ENCODE measurements around the gene PRMT1.

DNA sequence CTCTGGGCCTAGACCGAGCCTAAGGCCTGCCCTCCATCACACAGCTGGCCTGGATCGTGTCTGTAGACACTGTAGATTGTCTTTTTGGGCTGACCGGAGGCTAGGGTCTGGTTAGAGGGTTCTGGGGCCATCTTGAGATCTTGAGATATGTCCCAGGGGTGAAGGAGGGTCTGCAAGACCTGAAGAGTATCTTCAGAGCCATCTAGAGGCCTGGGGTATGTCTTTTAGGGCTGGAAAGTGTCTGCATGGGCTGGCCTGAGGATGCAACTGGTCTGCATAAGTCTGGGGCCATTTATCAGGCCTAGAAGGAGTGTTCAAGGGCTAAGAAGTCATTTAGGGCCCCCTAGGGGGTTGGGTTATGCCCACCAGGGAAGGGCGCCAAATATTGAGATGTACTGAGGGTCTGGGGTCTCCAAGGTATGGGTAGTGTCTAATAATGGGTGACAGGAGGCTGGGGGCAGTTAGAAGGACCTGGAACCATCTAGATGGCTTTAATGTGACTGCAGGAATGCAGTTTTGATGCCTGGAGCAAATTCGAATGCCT, 34.5 kb upstream of the PRMT1 start:
- TF ChIP-seq, protein P1, sequence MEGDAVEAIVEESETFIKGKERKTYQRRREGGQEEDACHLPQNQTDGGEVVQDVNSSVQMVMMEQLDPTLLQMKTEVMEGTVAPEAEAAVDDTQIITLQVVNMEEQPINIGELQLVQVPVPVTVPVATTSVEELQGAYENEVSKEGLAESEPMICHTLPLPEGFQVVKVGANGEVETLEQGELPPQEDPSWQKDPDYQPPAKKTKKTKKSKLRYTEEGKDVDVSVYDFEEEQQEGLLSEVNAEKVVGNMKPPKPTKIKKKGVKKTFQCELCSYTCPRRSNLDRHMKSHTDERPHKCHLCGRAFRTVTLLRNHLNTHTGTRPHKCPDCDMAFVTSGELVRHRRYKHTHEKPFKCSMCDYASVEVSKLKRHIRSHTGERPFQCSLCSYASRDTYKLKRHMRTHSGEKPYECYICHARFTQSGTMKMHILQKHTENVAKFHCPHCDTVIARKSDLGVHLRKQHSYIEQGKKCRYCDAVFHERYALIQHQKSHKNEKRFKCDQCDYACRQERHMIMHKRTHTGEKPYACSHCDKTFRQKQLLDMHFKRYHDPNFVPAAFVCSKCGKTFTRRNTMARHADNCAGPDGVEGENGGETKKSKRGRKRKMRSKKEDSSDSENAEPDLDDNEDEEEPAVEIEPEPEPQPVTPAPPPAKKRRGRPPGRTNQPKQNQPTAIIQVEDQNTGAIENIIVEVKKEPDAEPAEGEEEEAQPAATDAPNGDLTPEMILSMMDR (IDR thresholded peaks at IDR 0.05; ENCODE audit: low read length) = peak; percentile 6; the same call in 1 of the 2 replicates
- no peak for TF ChIP-seq EZH2 (IDR thresholded peaks at IDR 0.05; ENCODE audit: borderline replicate concordance, low read length)

All from OCI-LY1 (cell line).